RWPE2 (cell line): ENCODE data around the gene CACNA2D2.

Experiments used
- ATAC-seq: fragments of 200-7000 bp; cut with Tn5 transposase; 3 replicates; pipeline ENCODE4 v1.9.1; 2021; ENCODE audit warnings: low read depth
- DNase-seq: peaks from one replicate; pipeline ENCODE4 v3.0.0-alpha.2; 2020; ENCODE audit warnings: low spot score
- H3K27ac ChIP-seq: fragments of 450-650 bp; 2 replicates; pipeline ENCODE4 v1.5.1; 2017; ENCODE audit warnings: mild to moderate bottlenecking; ENCODE audit not compliant: poor library complexity, severe bottlenecking
- H3K27me3 ChIP-seq: fragments of 250-450 bp; sonication (Bioruptor Pico); 2 replicates; pipeline ENCODE4 v1.5.1; 2021; ENCODE audit warnings: mild to moderate bottlenecking, moderate library complexity; ENCODE audit not compliant: insufficient read depth, poor library complexity, severe bottlenecking
- H3K36me3 ChIP-seq: fragments of 250-450 bp; sonication (Bioruptor Pico); 2 replicates; pipeline ENCODE4 v1.5.1; 2020; ENCODE audit warnings: low read depth, mild to moderate bottlenecking, moderate library complexity
- H3K4me1 ChIP-seq: fragments of 250-450 bp; sonication (Bioruptor Pico); 2 replicates; pipeline ENCODE4 v1.5.1; 2021; ENCODE audit warnings: mild to moderate bottlenecking, moderate library complexity; ENCODE audit not compliant: insufficient read depth, poor library complexity, severe bottlenecking
- H3K4me3 ChIP-seq: fragments of 250-450 bp; sonication (Bioruptor Pico); 2 replicates; pipeline ENCODE4 v1.5.1; 2021; ENCODE audit warnings: mild to moderate bottlenecking, moderate library complexity; ENCODE audit not compliant: severe bottlenecking
- H3K9me3 ChIP-seq: fragments of 250-450 bp; sonication (Bioruptor Pico); 2 replicates; pipeline ENCODE4 v1.5.1; 2021; ENCODE audit warnings: mild to moderate bottlenecking, moderate library complexity; ENCODE audit not compliant: severe bottlenecking
- CTCF ChIP-seq: fragments of 450-650 bp; IDR thresholded peaks from one replicate; pipeline ENCODE4 v1.5.1; 2017; ENCODE audit warnings: mild to moderate bottlenecking, moderate library complexity; ENCODE audit not compliant: poor library complexity, severe bottlenecking

CACNA2D2 gene

DNA sequence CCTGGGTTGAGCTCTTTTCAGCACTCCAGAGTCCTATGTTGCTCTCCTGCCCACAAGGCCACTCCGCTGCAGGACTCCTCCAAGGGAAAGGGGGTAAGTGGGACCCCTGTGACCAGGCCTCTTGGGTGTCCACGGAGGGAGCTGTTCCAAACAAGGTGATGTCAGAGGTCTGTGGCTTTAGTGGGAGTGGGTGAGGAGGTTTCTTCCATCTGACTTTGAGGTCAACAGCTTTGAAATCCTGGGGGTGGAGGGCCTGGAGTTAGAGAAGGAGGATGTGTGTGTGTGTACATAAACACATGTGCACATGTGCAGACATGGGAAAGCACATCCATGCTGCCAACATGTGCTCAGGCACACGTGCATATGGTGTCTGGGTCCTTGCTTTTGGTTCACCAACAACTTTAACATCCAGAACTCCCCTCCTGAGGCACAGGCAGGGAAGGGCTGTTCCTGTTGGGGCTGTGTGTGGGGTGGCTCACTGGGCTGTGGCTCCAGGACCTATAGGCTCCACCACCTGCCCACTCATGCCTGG, 92.8 kb downstream of the CACNA2D2 start:
- ATAC-seq = no peak; the same call in 2 of the 3 replicates
- Histone ChIP-seq H3K27ac (no peak overlapping the region), H3K4me1 (no peaks in the 10 kb centered on the region), H3K27me3 (peaks cover 7% of the 10 kb centered on the region), H3K9me3 (no peaks in the 10 kb centered on the region), H3K4me3 (no peak overlapping the region), H3K36me3 (no peaks in the 10 kb centered on the region)
- DNase-seq = no peak
- TF ChIP-seq CTCF = no peak

GRCh38 chr3:50410185-50410584, 93.2 kb downstream of the CACNA2D2 start:
- Histone ChIP-seq H3K4me3 (no peak overlapping the region), H3K27ac (no peak overlapping the region), H3K9me3 (no peaks in the 10 kb centered on the region), H3K4me1 (no peaks in the 10 kb centered on the region), H3K36me3 (no peaks in the 10 kb centered on the region), H3K27me3 (peaks cover 7% of the 10 kb centered on the region)
- TF ChIP-seq CTCF = no peak
- ATAC-seq = no peak
- DNase-seq = no peak

- ATAC-seq (no peak), DNase-seq (no peak)
- Histone ChIP-seq H3K4me1 (no peaks in the 10 kb centered on the region), H3K4me3 (no peak overlapping the region), H3K27me3 (peaks cover 7% of the 10 kb centered on the region), H3K27ac (no peak overlapping the region), H3K36me3 (no peaks in the 10 kb centered on the region), H3K9me3 (no peaks in the 10 kb centered on the region)
- TF ChIP-seq CTCF = no peak
Measured at GRCh38 chr3:50408443-50408944, 94.9 kb downstream of the CACNA2D2 start.

DNA sequence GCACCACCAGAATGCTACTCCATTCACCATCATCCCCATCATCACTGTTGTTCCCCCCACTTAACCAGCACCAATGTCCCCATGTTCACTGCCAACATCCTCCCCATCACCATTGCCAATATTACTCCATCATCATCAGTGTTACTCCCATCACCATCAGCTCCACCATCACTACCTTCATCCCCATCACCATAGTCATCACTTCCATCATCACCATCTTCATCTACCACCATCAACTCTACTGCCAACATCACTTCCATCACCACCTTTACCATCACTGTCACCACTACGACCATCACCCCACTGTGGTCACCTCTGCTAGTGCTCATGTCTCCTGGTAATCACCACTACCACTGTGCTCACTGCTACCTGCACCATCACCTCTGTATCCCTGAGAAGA, 96.9 kb downstream of the CACNA2D2 start:
- H3K9me3 ChIP-seq = no peaks in the 10 kb centered on the region
- no peak for TF ChIP-seq CTCF
- no peaks in the 10 kb centered on the region for H3K4me1 ChIP-seq

DNA sequence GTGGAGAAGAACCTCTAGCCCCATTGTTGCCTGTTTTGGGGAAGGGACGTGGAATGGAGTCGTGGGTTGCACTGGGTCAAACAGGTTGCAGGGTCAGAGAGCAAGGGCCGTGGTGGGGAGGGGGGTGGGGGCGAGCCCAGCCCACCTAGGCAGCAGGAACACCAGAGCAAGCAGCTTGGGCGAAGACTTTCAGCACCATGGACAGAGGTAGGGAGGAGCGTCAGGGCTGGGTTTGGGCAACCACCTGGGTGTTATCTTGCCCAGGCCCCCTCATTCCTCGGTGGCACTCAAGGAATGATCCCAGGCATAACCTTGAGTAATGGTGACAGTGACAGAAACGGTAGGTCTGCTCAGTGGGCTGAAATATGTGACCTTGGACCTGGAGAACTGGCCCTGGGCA, 98.2 kb downstream of the CACNA2D2 start:
- TF ChIP-seq CTCF = no peak
- DNase-seq (no peak), ATAC-seq (no peak)
- no peaks in the 10 kb centered on the region for H3K9me3 ChIP-seq
- no peaks in the 10 kb centered on the region for H3K36me3 ChIP-seq
- H3K27ac ChIP-seq = no peak overlapping the region
- H3K4me1 ChIP-seq = no peaks in the 10 kb centered on the region
- H3K27me3 ChIP-seq = peaks cover 7% of the 10 kb centered on the region
- no peak overlapping the region for H3K4me3 ChIP-seq

More for the DNA sequence above, 96.9 kb downstream of the CACNA2D2 start:
- H3K27me3 ChIP-seq = peaks cover 7% of the 10 kb centered on the region
- H3K27ac ChIP-seq = no peak overlapping the region
- ATAC-seq = no peak
- H3K36me3 ChIP-seq = no peaks in the 10 kb centered on the region
- no peak for DNase-seq
- H3K4me3 ChIP-seq = no peak overlapping the region
